ENCODE results near the gene PRKACA.

GRCh38 chr19:14112809-14113385 lies 4.7 kb downstream of the PRKACA start:
- TF ChIP-seq CTCF (IDR thresholded peaks at IDR 0.05; ENCODE audit: low read depth, low read length) (no peak), EZH2phosphoT487 (IDR thresholded peaks at IDR 0.05; ENCODE audit: low read depth) (no peak)
